Glutamatergic neuron (in vitro differentiated cells): ENCODE measurements around the gene BHLHE40. TPM values are rescaled to one million over a fixed set of nuclear protein-coding genes. Genes with fewer than 3 reads are reported as not detected.

Source experiments
- DNase-seq: peaks from one replicate; pipeline ENCODE4 v3.0.0; 2022
- H3K27ac Mint-ChIP-seq: one replicate; pipeline ENCODE4 v1.8.0; 2020; ENCODE audit warnings: mild to moderate bottlenecking, mixed read lengths, inconsistent platforms; ENCODE audit not compliant: unreplicated experiment
- H3K27me3 Mint-ChIP-seq: one replicate; pipeline ENCODE4 v1.8.0; 2020; ENCODE audit warnings: mild to moderate bottlenecking, moderate library complexity, mixed read lengths, inconsistent platforms; ENCODE audit not compliant: unreplicated experiment
- H3K36me3 Mint-ChIP-seq: one replicate; pipeline ENCODE4 v1.8.0; 2020; ENCODE audit warnings: mild to moderate bottlenecking, mixed read lengths, inconsistent platforms; ENCODE audit not compliant: unreplicated experiment
- H3K4me1 Mint-ChIP-seq: one replicate; pipeline ENCODE4 v1.8.0; 2020; ENCODE audit warnings: mild to moderate bottlenecking, low read depth, mixed read lengths, inconsistent platforms; ENCODE audit not compliant: unreplicated experiment
- H3K4me3 Mint-ChIP-seq: one replicate; pipeline ENCODE4 v1.8.0; 2020; ENCODE audit warnings: mild to moderate bottlenecking, mixed read lengths, inconsistent platforms; ENCODE audit not compliant: unreplicated experiment
- H3K9me3 Mint-ChIP-seq: one replicate; pipeline ENCODE4 v1.8.0; 2020; ENCODE audit warnings: mild to moderate bottlenecking, moderate library complexity, mixed read lengths, inconsistent platforms; ENCODE audit not compliant: unreplicated experiment
- CTCF ChIP-seq: fragments of 200-600 bp; sonication (generic); IDR thresholded peaks from one replicate; pipeline ENCODE4 v1.5.0; 2021; ENCODE audit not compliant: partially characterized antibody, unreplicated experiment
- total RNA-seq: library from RNA; stranded (reverse); fragmentation: NEBNext Ultra II Directional; extraction: Animal tissue kit (Norgen Biotek cat#: 25700); gene quantifications from one replicate; pipeline ENCODE4 v1.2.1, GENCODE V29; 2021; ENCODE audit not compliant: unreplicated experiment

BHLHE40 gene
- total RNA-seq, 1 donor from 2014 or later = 0.22 TPM

DNA sequence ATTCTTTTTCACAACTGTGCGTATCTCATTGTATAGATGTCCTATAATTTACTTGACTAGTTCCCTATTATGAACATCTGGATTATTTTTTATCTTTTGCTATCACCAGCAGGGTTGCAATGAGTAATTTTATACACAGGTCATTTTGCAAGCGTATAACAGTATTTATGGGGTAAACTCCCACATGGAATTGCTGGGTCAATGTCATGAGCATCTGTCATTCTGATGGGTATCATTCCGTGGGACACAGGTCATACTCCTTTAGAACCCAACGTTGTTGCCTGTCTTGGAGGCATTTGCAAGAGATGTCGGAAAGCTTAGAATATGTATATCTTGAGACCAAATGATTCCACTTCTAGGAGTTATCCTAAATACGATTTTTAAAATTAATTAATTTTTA is 12.9 kb downstream of the BHLHE40 start:
- Mint-ChIP-seq H3K36me3 (no peaks in the 10 kb centered on the region), H3K4me3 (no peak overlapping the region), H3K27me3 (peaks cover 2% of the 10 kb centered on the region), H3K9me3 (no peaks in the 10 kb centered on the region), H3K27ac (no peak overlapping the region), H3K4me1 (no peaks in the 10 kb centered on the region)
- no peak for DNase-seq
- no peak for TF ChIP-seq CTCF

DNA sequence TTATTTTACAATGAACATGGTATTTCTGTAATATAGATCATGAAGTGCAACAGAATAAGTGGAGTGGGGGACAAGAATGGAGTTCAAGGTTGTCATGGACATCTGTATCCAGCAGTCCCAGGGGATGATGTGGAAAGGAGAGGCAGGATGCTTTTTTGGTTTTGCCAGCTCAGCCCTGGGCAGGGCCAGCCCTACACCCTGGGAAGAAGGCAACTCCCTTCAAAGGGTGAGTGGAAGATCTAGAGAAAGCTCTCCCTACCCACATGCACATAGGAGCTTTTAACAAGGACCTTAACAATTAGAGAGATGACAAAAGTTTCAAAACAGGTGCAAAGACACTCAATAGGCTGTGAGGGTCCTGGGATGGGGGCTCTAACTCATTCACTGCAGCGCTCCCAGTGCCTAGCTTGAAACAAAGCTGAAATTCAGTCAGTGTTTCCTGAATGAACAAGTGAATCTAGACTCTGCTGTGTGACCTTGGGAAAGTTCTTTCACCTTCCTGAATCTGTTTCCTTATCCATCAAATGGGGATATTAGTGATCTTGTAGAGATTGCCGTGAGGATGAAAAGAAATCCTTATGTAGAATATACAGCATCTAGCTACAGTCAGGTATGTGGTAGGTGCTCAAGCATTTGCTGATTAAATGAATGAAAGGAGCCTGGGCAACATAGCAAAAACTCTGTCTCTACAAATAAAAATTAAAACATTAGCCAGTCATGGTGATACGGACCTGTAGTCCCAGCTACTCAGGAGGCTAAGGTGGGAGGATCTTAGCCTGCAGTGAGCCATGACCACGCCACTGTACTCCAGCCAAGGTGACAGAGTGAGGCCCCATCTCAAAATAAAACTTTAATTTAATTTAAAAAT is 14.3 kb downstream of the BHLHE40 start:
- Mint-ChIP-seq H3K4me3 (no peak overlapping the region), H3K27me3 (peaks cover 2% of the 10 kb centered on the region), H3K27ac (no peak overlapping the region), H3K4me1 (no peaks in the 10 kb centered on the region), H3K9me3 (no peaks in the 10 kb centered on the region), H3K36me3 (no peaks in the 10 kb centered on the region)
- DNase-seq = no peak
- no peak for TF ChIP-seq CTCF

DNA sequence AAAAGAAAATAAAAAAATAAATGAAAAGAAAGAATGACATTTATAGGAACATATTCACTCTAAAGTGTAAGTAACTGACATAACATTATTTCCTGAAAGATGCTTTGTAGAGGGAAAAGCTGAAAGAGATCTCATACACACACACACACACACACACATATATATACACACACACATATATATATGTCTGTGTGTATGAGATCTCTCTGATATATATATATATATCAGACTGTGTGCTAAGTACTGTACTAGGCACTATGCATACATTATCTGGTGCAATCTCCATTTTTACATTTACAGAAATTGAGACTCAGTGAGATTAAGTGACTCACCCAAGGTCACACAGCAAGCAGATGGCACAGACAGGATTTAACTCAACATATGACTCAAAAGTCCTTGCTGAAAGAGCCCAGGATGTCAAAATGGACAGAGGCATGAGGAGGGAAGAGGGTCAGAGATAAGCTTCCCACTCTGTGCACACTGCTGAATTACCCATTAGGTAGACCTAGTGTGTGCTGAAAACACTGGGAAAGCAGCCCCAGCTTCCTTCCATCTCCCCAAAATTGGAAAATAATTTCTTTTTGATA is 15.0 kb downstream of the BHLHE40 start:
- H3K9me3 Mint-ChIP-seq = no peaks in the 10 kb centered on the region
- no peak for TF ChIP-seq CTCF
- peaks cover 2% of the 10 kb centered on the region for H3K27me3 Mint-ChIP-seq
- H3K4me3 Mint-ChIP-seq = no peak overlapping the region
- H3K27ac Mint-ChIP-seq = no peak overlapping the region
- H3K36me3 Mint-ChIP-seq = no peaks in the 10 kb centered on the region
- no peak for DNase-seq
- no peaks in the 10 kb centered on the region for H3K4me1 Mint-ChIP-seq

DNA sequence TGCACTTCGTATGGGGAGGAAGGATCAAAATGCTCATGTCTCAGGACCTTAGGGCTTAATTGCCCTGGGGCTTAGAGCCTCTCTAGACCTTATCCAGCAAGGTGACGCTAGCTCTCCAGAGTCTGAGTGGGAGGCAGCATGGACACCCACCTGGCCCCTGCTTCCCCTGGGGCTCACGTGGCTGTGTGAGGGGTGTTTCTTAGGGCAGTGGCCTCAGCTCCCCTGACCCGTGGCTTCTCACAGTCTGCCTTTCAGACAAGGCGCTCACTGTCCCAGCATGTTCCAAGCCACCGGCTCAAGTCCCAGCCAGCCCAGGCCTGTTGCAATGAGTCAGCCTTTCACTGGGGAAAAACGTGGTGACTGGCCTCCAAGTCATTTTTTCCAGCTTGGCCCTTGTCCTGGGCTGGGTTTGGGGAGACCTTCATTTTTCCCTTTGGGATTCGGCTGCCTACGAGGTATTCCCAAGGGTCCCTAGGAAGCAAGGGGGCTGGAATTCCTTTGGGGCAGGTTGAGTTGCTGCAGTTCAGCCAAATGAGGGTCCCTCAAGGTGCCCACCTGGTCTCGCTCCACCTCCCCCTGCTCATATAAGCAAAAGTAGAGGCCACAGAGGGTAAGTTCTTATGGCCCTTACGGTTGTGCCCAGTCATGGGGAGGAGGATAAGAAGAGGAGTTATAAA is 15.7 kb downstream of the BHLHE40 start:
- no peak for DNase-seq

More for the DNA sequence above, 15.7 kb downstream of the BHLHE40 start:
- Mint-ChIP-seq H3K4me1 (no peaks in the 10 kb centered on the region), H3K9me3 (no peaks in the 10 kb centered on the region), H3K4me3 (no peak overlapping the region), H3K36me3 (no peaks in the 10 kb centered on the region), H3K27me3 (peaks cover 4% of the 10 kb centered on the region), H3K27ac (no peak overlapping the region)
- TF ChIP-seq CTCF = no peak
